Measurements from ENCODE around the gene PHAF1.

DNA sequence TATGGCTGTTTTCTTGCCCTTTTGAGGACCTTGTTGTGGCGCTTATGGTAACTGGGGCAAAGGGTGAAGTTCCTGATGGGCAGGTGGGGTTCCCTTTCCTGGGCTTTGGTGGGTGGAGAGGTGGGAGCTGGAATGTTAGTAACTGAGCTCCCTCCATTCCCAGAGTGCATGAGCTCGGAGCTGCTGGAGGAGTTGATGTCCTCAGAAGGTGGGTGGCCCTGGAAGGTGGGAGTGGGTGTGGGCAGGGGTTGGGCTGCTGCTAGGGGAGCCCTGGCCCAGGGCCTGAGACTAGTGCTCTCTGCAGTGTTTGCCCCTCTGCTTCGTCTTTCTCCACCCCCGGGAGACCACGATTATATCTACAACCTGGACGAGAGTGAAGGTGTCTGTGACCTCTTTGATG lies 88.0 kb downstream of the PHAF1 start:
- TF ChIP-seq GATA2 (IDR thresholded peaks at IDR 0.05; ENCODE audit: low read depth, low read length) (no peak), GATA3 (IDR thresholded peaks at IDR 0.05; ENCODE audit: low read depth, low read length) (no peak)
